Measurements from ENCODE around the gene FAM228B.
"Not testable (repeated sequence)": the region's sequence is repeated elsewhere in the genome, so short reads cannot be mapped to it uniquely, and the experiment has no call there.

FAM228B gene

DNA sequence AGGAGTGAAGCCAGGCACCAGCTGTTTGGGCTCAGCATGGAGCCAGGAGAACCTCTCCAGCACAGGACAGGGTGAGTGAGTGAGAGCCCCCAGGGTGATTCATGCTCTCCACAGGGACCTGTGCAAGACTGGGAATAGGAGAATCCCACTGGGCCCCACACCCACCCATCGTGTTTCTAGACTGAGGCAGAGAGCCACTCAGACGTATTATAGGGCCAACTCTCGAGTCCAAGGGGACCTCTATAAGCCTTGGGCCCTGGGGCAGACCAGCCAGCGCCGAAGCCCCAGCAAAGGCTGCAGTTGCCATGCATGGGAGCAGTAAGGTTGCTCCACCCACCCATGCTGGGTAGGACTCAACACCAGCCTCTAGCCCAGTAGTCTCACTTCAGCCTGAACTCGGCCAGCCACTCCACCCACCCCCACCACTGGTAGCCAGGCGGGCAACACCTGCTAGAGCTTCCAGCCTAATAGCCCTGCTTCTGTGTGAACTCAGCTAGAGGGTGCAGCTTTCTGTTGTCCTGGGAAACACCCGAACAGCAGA is 19.1 kb upstream of the FAM228B start:
- DNase-seq, result no peak

DNA sequence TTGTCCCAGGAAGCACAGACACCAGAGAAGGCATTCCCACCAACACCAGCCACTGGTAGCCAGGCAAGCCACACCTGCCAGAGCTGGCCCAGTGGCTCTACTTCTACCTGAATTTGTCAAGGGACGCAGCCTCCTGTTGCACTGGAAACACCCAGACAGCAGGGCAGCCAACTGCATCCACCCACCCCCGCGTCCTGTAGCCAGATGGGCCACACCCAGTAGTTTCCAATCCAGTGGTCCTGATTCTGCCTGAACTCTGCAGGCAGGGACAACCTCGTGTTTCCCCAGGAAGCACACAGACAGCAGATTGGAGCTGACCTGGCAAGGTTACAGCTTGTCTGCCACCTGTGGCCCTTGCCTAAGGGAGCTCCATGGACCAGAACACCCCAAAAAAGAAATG is 18.4 kb upstream of the FAM228B start:
- no peak for DNase-seq

DNA sequence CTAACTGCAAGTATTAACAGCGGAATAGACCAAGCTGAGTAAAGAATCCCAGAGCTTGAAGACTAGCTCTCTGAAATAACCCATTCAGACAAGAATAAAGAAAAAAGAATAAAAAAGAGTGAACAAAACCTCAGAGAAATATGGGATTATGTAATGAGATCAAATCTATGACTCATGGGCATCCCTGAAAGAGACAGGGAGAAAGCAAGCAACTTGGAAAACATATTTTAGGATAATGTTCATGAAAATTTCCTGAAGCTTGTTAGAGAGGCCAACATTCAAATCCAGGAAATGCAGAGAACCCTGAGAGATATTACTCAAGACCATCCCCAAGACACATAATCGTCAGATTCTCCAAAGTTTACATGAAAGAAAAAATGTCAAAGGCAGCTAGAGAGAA is 17.5 kb upstream of the FAM228B start:
- no peak for DNase-seq

GRCh38 chr2:24106786-24107185 is 16.5 kb upstream of the FAM228B start:
- no peak for DNase-seq

DNA sequence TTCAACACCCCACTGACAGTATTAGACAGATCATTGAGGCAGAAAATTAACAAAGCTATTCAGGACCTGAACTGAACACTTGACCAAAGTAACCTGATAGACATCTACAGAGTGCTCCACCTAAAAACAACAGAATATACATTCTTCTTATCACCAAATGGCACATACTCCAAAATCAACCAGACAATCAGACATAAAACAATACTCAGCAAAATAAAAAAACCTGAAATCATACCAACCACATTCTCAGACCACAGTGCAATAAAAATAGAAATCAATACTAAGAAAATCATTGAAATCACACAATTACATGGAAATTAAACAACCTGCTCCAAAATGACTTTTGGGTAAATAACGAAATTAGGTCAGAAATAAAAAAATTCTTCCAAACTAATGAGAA is 15.9 kb upstream of the FAM228B start:
- no peak for DNase-seq

- not testable (repeated sequence) for DNase-seq
These were observed 13.8 kb upstream of the FAM228B start for GRCh38 chr2:24109431-24109830.

GRCh38 chr2:24110660-24111303 is 12.5 kb upstream of the FAM228B start:
- no peak for DNase-seq

DNA sequence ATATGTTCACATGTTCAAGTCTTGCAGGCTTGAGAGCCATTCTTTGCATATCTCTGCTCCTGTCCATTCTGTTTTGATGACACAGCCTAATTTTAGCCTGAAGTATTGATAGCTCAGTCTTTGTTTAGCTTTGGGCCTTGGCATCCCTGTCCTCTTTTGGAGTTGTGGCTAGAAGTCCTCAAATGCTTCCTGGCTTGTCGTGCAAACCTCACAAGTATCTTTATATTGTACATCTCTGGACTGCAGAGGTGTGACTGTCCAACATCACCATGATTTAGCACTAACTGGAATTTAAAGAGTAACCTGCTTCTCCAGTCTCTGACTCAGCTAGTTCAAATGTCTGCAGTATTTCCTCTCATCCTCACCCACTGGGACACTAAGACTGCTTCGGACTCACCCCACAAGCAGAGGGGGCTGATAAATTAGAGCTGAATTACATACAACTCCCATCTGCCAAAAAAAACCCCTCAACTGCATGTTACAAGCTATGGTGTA is 11.8 kb upstream of the FAM228B start:
- DNase-seq, result no peak

DNA sequence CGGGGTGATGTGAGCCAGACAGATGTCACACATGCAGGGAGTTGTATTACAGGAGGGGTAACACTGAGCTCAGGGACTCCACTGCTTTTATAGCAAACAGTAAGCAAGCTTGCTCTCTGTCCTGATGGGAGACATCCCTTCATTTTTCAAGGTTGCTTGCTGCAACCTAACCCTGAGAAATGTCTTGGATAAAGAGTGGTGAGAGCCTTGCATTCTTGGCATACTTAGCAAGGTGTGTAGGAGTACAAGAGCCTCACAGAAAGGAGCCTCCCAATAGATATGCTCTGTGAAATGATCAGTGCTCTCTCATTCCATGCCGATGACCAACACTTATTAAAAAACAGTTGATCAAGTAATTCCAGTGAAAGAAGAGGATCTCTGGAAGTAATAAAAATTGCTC is 8.2 kb upstream of the FAM228B start:
- no peak for DNase-seq

- no peak for DNase-seq
These were observed 5.4 kb upstream of the FAM228B start for GRCh38 chr2:24117902-24118301.

- no peak for DNase-seq
These were observed 2.2 kb upstream of the FAM228B start for GRCh38 chr2:24121066-24121465.

DNA sequence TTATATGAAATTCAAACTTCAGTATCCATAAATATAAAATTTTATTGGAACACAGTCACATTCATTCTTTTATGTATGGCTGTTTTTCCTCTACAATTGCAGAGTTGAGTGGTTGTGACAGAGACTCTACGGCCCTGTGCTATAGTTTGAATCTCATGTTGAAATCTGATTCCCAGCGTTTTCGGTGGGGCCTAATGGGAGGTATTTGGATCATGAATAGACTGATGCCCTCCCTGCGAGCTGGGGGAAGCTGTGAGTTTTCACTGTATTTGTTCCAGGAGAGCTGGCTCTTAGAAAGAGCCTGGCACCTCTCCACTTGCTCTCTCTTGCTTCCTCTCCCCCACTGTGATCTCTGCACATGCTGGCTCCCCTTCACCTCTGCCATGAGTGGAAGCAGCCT is 1.8 kb upstream of the FAM228B start:
- DNase-seq, result no peak

DNA sequence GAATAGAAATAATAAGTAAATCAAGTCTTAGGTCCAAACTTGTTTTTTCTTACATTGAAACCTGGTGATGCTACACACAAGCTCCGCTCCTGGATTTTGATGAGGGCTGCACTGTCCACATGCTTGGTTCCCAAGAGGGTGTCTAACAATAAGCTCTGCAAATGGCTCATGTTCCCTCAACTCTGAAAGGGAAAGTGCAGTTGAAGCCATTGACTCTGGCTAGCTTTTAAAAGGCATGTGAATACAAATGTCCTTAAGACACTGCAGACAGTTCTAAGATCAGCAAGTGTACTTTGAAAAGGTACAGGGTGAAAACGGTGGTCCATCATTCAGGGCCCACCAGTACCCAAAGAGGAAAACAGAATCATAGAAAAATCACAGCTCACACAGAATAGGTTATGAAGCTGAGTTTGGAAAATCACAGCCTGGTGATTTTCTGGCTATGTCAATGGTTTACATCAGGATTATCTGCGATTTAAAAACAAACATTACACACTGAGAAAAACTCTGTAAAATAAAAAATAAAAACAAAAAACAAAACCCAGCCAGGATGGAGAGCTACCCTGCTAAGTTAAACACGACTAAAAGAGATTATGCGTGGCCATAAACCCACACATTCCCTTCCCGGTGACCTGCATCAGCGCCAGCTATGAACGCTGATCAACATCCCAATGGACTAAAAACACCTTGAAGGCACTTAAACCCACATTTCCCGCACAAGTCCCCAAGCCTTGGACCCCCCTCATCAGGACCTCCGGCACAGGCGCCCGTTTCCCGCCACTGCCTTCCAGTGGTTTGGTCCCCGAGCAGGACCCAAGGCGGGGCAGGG is 689 bp upstream of the FAM228B start:
- no peak for DNase-seq

- DNase-seq, result no peak
These were observed 782 bp downstream of the FAM228B start for GRCh38 chr2:24123922-24124580.

GRCh38 chr2:24125956-24126355 is 2.7 kb downstream of the FAM228B start:
- no peak for DNase-seq

DNA sequence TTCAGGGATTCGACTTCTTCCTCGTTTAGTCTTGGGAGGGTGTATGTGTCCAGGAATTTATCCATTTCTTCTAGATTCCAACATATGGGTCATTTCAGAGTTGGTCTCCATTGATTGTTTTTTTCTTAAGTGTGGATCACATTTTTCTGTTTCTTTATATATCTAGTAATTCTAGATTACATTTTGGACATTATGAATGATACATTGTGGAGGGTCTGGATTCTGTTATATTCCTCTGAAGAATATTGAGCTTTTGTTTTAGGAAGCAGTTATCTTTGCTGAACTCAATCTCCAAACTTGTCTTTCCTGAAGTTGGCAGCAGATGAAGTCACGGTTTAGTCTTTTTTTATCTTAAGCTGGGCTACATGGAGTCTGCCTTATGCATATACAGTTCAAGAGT is 9.3 kb downstream of the FAM228B start:
- no peak for DNase-seq

DNA sequence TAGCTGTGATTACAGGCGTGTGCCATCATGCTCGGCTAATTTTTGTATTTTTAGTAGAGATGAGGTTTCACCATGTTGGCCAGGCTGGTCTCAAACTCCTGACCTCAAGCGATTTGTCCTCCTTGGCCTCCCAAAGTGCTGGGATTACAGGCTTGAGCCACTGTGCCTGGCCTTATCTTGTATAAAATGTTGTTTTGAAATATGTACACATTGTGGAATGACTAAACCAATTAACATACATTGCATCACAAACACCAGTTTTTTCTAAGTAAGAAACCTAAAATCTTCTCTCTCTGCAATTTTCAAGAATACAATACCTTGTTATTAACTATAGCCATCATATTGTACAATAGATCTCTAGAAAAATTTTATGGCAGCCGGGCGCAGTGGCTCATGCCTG is 17.0 kb downstream of the FAM228B start:
- not testable (repeated sequence) for DNase-seq

DNA sequence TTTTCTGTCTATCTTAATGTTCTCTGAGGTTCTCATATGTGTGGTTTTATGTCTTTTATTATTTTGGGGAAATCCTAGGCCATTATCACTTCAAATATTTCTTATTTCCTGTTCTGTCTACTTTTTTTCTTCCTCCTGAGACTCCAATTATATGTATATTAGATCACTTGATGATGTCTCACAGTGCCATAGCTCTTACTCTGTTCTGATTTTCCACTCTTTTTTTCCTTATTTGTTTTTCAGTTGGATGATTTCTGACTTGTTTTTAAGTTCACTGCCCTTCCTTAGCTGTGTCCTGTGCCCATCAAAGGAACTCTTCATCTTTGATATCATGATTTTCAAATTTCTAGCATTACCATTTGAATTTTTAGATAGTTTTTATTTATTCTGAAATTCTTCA is 24.1 kb downstream of the FAM228B start:
- DNase-seq, result no peak

- DNase-seq, result no peak
These were observed 29.3 kb downstream of the FAM228B start for GRCh38 chr2:24152413-24153197.

GRCh38 chr2:24153478-24153877 is 30.2 kb downstream of the FAM228B start:
- no peak for DNase-seq

GRCh38 chr2:24158131-24158530 is 34.9 kb downstream of the FAM228B start:
- DNase-seq, result no peak

GRCh38 chr2:24159708-24160107 is 36.4 kb downstream of the FAM228B start:
- no peak for DNase-seq

DNA sequence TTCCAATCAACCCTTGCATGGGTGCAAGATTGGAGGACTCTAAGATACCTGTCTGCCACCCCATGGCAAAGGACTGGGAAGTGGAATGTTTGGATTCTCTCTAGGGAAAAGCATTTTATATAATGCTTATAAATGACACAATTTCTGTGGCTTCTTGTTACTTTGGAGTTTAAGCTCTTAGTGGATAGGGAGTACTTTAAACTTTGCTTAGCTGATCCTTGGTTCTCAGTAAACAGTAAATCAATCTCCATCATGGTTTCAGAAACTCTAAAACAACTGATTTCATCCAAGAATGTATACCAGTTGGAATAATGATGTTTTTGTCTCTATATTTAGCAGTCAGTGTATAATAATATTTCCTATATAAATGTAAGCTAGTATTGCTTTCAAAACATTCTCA is 37.5 kb downstream of the FAM228B start:
- DNase-seq, result no peak
